CD8-positive, alpha-beta memory T cell (primary cell): ENCODE measurements around the gene SLMAP. TPM values are rescaled to one million over a fixed set of nuclear protein-coding genes. Genes with fewer than 3 reads are reported as not detected.

ENCODE experiments used
- CTCF ChIA-PET: fragments of 350-600 bp; sonication (Branson Sonifier 250); formaldehyde crosslinking; loops from one replicate; lab custom pipeline; 2021; ENCODE audit warnings: antibody characterized with exemption; lab: Charles Lee
- POLR2A ChIA-PET: fragments of 350-600 bp; sonication (Branson Sonifier 250); formaldehyde crosslinking; loops from one replicate; lab custom pipeline; 2021; ENCODE audit warnings: antibody characterized with exemption; lab: Charles Lee
- DNase-seq, 5 donors: peaks; one replicate each; pipeline versions ENCODE4 v3.0.0 to v3.0.0-alpha.2; 2020 to 2022; ENCODE audit warnings: mixed read lengths in 1 of 5
- H3K27ac ChIP-seq: one replicate; pipeline ENCODE4 v1.7.0; 2013; ENCODE audit warnings: low read depth, mild to moderate bottlenecking, low read length, moderate library complexity
- H3K27me3 ChIP-seq: 2 replicates; pipeline ENCODE4 v1.7.0; 2013; ENCODE audit warnings: low read length, mild to moderate bottlenecking; ENCODE audit not compliant: insufficient read depth, poor library complexity, severe bottlenecking
- H3K36me3 ChIP-seq: 2 replicates; pipeline ENCODE4 v1.7.0; 2013; ENCODE audit warnings: mild to moderate bottlenecking, low read length, moderate library complexity; ENCODE audit not compliant: insufficient read depth
- H3K4me1 ChIP-seq: 2 replicates; pipeline ENCODE4 v1.7.0; 2013; ENCODE audit warnings: mild to moderate bottlenecking, low read length, moderate library complexity; ENCODE audit not compliant: insufficient read depth
- H3K4me3 ChIP-seq: 2 replicates; pipeline ENCODE4 v1.7.0; 2013; ENCODE audit warnings: mild to moderate bottlenecking, low read length
- H3K9me3 ChIP-seq: 2 replicates; pipeline ENCODE4 v1.7.0; 2013; ENCODE audit warnings: mild to moderate bottlenecking, low read length
- H3K27ac Mint-ChIP-seq, 8 donors: one replicate each; pipeline ENCODE4 v1.8.0; 2020 to 2021; ENCODE audit warnings: mixed read lengths in 8 of 8, mild to moderate bottlenecking in 6 of 8, inconsistent platforms in 3 of 8, moderate library complexity in 3 of 8
- H3K27me3 Mint-ChIP-seq, 2 donors: one replicate each; pipeline ENCODE4 v1.8.0; 2020 to 2021; ENCODE audit warnings: mixed read lengths in 2 of 2, mild to moderate bottlenecking in 1 of 2, moderate library complexity in 1 of 2
- H3K36me3 Mint-ChIP-seq, 3 donors: one replicate each; pipeline ENCODE4 v1.8.0; 2020 to 2021; ENCODE audit warnings: mixed read lengths in 3 of 3, inconsistent platforms in 1 of 3, mild to moderate bottlenecking in 1 of 3
- H3K4me1 Mint-ChIP-seq, 3 donors: one replicate each; pipeline ENCODE4 v1.8.0; 2020 to 2021; ENCODE audit warnings: mixed read lengths in 3 of 3, inconsistent platforms in 1 of 3, mild to moderate bottlenecking in 1 of 3
- H3K4me3 Mint-ChIP-seq, 7 donors: one replicate each; pipeline ENCODE4 v1.8.0; 2020 to 2021; ENCODE audit warnings: mixed read lengths in 7 of 7, mild to moderate bottlenecking in 6 of 7, moderate library complexity in 4 of 7, inconsistent platforms in 2 of 7
- H3K9me3 Mint-ChIP-seq, 5 donors: one replicate each; pipeline ENCODE4 v1.8.0; 2020 to 2022; ENCODE audit warnings: mixed read lengths in 5 of 5, mild to moderate bottlenecking in 3 of 5, moderate library complexity in 2 of 5, inconsistent platforms in 1 of 5
- polyA plus RNA-seq: library from polyadenylated mRNA; unstranded; fragments of 300-500 nt; fragmentation: Illumina TruSeq; gene quantifications from one replicate; pipeline ENCODE4 v1.2.3, GENCODE V29; 2021
- total RNA-seq, 2 experiments: library from RNA; stranded (reverse); gene quantifications; one replicate each; pipeline ENCODE4 v1.2.3, GENCODE V29; 2021

The SLMAP gene
- total and polyA plus RNA-seq, 3 experiments from 2014 or later, result 26.7 to 57.8 (median 55.8) TPM

DNA sequence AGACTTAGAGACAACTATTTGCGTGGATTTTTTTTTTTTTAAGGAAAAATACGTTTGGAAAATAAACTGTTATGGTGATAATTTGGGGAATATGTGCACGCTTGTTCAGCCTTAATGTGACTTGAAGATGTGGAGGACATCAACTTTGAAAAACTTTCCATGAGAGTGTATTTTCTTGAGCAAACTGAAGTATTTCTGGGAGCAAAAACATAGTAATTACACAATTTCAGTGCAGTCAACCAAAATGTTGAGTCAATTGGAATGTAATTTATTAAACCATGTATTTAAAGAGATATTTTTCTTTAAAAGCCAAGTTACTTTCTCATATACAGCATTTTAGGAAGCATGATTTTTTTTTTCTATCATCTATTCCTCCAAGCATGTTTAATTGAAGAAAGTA lies 171.8 kb downstream of the SLMAP start:
- no peaks in the 10 kb centered on the region for H3K27me3 Mint-ChIP-seq
- no peaks in the 10 kb centered on the region for H3K9me3 ChIP-seq
- peaks cover 11 to 76% (median 28%) of the 10 kb centered on the region in 3 donors for H3K36me3 Mint-ChIP-seq
- H3K4me1 ChIP-seq, result no peaks in the 10 kb centered on the region
- DNase-seq, result no peak
- no peaks in the 10 kb centered on the region for H3K4me1 Mint-ChIP-seq
- no peaks in the 10 kb centered on the region for H3K9me3 Mint-ChIP-seq
- no peaks in the 10 kb centered on the region for H3K36me3 ChIP-seq
- ChIA-PET CTCF (no interaction called here), POLR2A (no interaction called here)
- H3K4me3 Mint-ChIP-seq, result no peak overlapping the region
- H3K4me3 ChIP-seq, result no peak overlapping the region
- no peaks in the 10 kb centered on the region for H3K27me3 ChIP-seq
- H3K27ac Mint-ChIP-seq, result peak overlapping the region in 1 of 8 donors; percentile 40
- no peak overlapping the region for H3K27ac ChIP-seq

DNA sequence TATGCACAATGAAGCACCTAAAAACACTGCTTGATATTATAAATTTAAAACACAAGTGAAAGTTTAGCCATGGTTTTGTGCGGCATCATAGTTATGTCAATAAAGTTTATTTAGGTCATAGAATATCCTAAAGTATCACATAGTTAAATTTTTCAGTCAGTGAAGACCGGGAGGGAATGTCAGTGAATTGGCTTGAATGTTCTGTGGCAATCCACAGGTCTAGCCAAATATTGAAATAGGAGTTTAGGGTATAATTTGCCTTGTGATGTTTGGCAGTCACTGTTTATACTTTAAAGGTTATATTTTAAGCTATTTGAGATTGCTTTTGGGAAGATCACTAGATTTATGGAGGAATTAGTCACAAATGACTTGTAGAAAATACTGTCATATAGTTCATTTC lies 172.4 kb downstream of the SLMAP start:
- Mint-ChIP-seq H3K27ac (no peak overlapping the region), H3K9me3 (no peaks in the 10 kb centered on the region), H3K36me3 (peaks cover 11 to 70% (median 27%) of the 10 kb centered on the region in 3 donors), H3K27me3 (no peaks in the 10 kb centered on the region), H3K4me3 (no peak overlapping the region), H3K4me1 (no peaks in the 10 kb centered on the region)
- ChIA-PET POLR2A (no interaction called here), CTCF (no interaction called here)
- no peaks in the 10 kb centered on the region for H3K27me3 ChIP-seq
- no peaks in the 10 kb centered on the region for H3K9me3 ChIP-seq
- H3K36me3 ChIP-seq, result no peaks in the 10 kb centered on the region
- no peaks in the 10 kb centered on the region for H3K4me1 ChIP-seq
- no peak overlapping the region for H3K27ac ChIP-seq
- H3K4me3 ChIP-seq, result no peak overlapping the region
- DNase-seq, result no peak

DNA sequence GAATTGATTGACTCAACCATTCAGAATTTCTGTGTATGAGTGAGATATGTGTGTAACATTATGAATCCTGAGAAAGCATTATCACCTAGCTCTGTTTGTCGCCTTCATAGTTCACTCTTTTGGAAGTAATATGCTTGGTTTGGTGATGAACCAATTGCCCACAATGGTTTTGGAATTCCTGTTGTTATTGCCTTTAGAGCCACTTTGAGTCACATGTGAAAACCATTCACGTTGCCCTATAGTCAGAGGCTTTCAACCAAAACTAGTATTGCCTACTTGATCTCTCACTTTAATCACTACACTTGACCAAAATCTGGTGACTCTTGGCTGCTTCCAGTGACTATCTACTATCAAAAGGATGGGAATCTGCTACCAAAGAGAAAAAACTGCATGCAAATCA lies 173.9 kb downstream of the SLMAP start:
- CTCF ChIA-PET, result no interaction called here
- peak overlapping the region in 1 of 8 donors; percentile 41 for H3K27ac Mint-ChIP-seq
- no peaks in the 10 kb centered on the region for H3K4me1 ChIP-seq

DNA sequence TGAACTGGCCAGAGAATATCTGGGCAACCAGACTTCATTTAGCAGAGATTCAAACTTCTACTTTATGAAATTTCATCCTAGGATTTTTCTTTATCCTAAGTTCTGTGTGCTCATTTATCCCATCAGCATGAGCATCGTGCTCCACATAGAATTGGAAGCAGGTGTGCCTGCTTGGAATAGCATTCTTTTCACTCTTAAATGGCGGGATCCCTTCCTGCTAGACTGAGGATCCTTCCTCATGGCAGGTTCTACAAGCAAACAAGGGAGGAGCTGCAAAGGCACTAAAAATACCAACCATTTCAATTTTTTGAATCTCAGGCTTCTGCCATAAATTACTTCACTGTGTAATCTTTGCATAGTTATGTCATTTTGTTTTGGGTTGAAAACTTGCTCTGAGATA lies 177.5 kb downstream of the SLMAP start:
- no peaks in the 10 kb centered on the region for H3K9me3 Mint-ChIP-seq
- no peak overlapping the region for H3K27ac Mint-ChIP-seq
- no peaks in the 10 kb centered on the region for H3K27me3 ChIP-seq
- no peaks in the 10 kb centered on the region for H3K4me1 Mint-ChIP-seq
- no peak for DNase-seq
- no peaks in the 10 kb centered on the region for H3K9me3 ChIP-seq
- ChIA-PET CTCF (no interaction called here), POLR2A (no interaction called here)
- H3K27me3 Mint-ChIP-seq, result no peaks in the 10 kb centered on the region
- no peak overlapping the region for H3K4me3 ChIP-seq
- no peaks in the 10 kb centered on the region for H3K36me3 ChIP-seq
- H3K36me3 Mint-ChIP-seq, result peaks cover 5 to 30% (median 8%) of the 10 kb centered on the region in 3 donors
- H3K27ac ChIP-seq, result no peak overlapping the region
- no peak overlapping the region for H3K4me3 Mint-ChIP-seq
- H3K4me1 ChIP-seq, result no peaks in the 10 kb centered on the region

More for the DNA sequence above, 173.9 kb downstream of the SLMAP start:
- POLR2A ChIA-PET, result no interaction called here
- no peak for DNase-seq
- Mint-ChIP-seq H3K4me3 (no peak overlapping the region), H3K4me1 (no peaks in the 10 kb centered on the region), H3K36me3 (peaks cover 11 to 60% (median 22%) of the 10 kb centered on the region in 3 donors), H3K27me3 (no peaks in the 10 kb centered on the region), H3K9me3 (no peaks in the 10 kb centered on the region)
- Histone ChIP-seq H3K36me3 (no peaks in the 10 kb centered on the region), H3K4me3 (no peak overlapping the region), H3K27me3 (no peaks in the 10 kb centered on the region), H3K9me3 (no peaks in the 10 kb centered on the region), H3K27ac (no peak overlapping the region)

DNA sequence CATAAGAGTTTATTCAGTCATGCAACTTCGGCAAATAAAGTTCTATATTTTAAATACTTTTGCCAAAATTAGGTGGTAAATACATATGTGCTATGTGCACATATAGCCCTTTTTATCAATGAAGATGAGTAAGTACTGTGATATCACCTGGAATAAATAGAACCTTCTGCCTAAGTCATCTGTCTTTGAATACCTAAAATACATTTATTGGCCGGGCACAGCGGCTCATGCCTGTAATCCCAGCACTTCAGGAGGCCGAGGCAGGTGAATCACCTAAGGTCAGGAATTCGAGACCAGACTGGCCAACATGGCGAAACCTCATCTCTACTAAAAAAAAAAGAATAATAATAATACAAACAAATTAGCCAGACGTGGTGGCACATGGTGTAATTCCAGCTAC lies 178.3 kb downstream of the SLMAP start:
- peaks cover 5 to 25% (median 8%) of the 10 kb centered on the region in 3 donors for H3K36me3 Mint-ChIP-seq
- Histone ChIP-seq H3K4me3 (no peak overlapping the region), H3K36me3 (no peaks in the 10 kb centered on the region), H3K27ac (no peak overlapping the region), H3K9me3 (no peaks in the 10 kb centered on the region), H3K4me1 (no peaks in the 10 kb centered on the region), H3K27me3 (no peaks in the 10 kb centered on the region)
- H3K27me3 Mint-ChIP-seq, result no peaks in the 10 kb centered on the region
- DNase-seq, result no peak
- H3K27ac Mint-ChIP-seq, result no peak overlapping the region
- CTCF ChIA-PET, result no interaction called here
- no peak overlapping the region for H3K4me3 Mint-ChIP-seq
- POLR2A ChIA-PET, result no interaction called here
- H3K9me3 Mint-ChIP-seq, result no peaks in the 10 kb centered on the region
- H3K4me1 Mint-ChIP-seq, result no peaks in the 10 kb centered on the region

DNA sequence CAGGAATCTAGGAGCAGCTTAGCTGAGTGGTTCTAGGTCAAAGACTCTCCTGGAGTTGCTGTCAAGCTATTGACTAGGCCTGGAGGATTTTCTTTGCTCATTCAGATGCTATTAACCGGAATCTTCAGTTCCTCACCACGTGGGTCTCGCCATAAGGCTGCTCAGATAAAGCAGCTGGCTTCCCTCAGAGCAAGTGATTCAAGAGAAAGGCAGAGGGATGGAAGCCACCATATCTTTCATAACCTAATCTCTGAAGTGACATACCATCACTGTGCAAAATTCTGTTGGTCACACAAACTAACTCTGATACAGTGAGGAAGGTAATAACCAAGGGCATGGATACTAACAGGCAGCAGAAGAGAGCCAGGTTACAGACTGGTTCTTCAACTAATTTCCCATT lies 179.4 kb downstream of the SLMAP start:
- H3K4me3 ChIP-seq, result no peak overlapping the region
- no peaks in the 10 kb centered on the region for H3K27me3 ChIP-seq
- DNase-seq, result no peak
- no peaks in the 10 kb centered on the region for H3K36me3 ChIP-seq
- POLR2A ChIA-PET, result no interaction called here
- no peaks in the 10 kb centered on the region for H3K9me3 ChIP-seq
- Mint-ChIP-seq H3K4me3 (no peak overlapping the region), H3K36me3 (peaks cover 5 to 18% (median 8%) of the 10 kb centered on the region in 3 donors), H3K9me3 (no peaks in the 10 kb centered on the region), H3K4me1 (no peaks in the 10 kb centered on the region), H3K27me3 (no peaks in the 10 kb centered on the region), H3K27ac (no peak overlapping the region)
- no peak overlapping the region for H3K27ac ChIP-seq
- no peaks in the 10 kb centered on the region for H3K4me1 ChIP-seq
- CTCF ChIA-PET, result no interaction called here

DNA sequence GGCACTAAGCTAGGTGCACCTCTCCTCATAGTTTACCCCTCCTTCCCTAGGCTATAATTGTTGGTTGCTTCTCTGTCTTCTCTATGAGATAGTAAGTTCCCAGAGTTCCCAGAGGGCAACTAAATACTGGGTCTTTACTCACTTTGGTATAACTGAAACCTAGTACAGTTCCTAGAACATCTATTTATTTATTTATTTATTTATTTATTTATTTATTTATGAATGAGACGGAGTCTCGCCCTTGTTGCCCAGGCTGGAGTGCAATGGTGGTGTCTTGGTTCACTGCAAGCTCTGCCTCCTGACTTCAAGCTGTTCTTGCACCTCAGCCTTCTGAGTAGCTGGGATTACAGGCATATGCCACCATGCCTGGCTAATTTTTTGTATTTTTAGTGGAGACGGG lies 181.0 kb downstream of the SLMAP start:
- ChIA-PET POLR2A (no interaction called here), CTCF (no interaction called here)
- H3K4me3 ChIP-seq, result no peak overlapping the region
- H3K27me3 ChIP-seq, result no peaks in the 10 kb centered on the region
- Mint-ChIP-seq H3K4me1 (no peaks in the 10 kb centered on the region), H3K9me3 (peaks cover 0 to 7% (median 2%) of the 10 kb centered on the region in 5 donors), H3K4me3 (no peak overlapping the region), H3K36me3 (peaks cover 2 to 9% (median 6%) of the 10 kb centered on the region in 3 donors), H3K27ac (peak overlapping the region in 1 of 8 donors; percentile 67), H3K27me3 (no peaks in the 10 kb centered on the region)
- H3K4me1 ChIP-seq, result no peaks in the 10 kb centered on the region
- no peaks in the 10 kb centered on the region for H3K9me3 ChIP-seq
- no peaks in the 10 kb centered on the region for H3K36me3 ChIP-seq
- DNase-seq, result no peak
- H3K27ac ChIP-seq, result no peak overlapping the region

DNA sequence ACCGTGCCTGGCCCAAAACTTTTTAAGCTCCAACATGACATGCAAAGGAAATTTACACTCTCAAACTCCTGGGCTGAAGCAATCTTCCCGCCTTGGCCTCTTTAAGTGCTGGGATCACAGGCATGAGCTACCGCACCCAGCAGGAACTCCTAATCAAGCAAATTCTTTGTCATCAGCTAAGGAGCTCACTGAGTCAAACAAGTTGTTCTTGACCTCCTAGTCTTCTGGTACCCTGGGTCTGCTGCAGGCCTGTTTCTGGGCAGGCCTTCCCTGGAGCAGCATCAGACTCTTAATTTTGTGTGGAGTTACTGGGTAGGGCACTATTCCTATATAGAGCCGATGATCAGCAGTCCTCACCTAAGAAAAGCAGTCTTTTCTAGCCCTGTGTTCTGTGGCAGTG lies 183.7 kb downstream of the SLMAP start:
- Histone ChIP-seq H3K4me1 (no peaks in the 10 kb centered on the region), H3K36me3 (no peaks in the 10 kb centered on the region), H3K4me3 (no peak overlapping the region), H3K27ac (no peak overlapping the region), H3K9me3 (no peaks in the 10 kb centered on the region), H3K27me3 (no peaks in the 10 kb centered on the region)
- Mint-ChIP-seq H3K4me3 (no peak overlapping the region), H3K36me3 (no peaks in the 10 kb centered on the region), H3K4me1 (no peaks in the 10 kb centered on the region), H3K27ac (no peak overlapping the region), H3K9me3 (peaks cover 0 to 7% (median 2%) of the 10 kb centered on the region in 5 donors), H3K27me3 (no peaks in the 10 kb centered on the region)
- no peak for DNase-seq
- ChIA-PET CTCF (no interaction called here), POLR2A (no interaction called here)

DNA sequence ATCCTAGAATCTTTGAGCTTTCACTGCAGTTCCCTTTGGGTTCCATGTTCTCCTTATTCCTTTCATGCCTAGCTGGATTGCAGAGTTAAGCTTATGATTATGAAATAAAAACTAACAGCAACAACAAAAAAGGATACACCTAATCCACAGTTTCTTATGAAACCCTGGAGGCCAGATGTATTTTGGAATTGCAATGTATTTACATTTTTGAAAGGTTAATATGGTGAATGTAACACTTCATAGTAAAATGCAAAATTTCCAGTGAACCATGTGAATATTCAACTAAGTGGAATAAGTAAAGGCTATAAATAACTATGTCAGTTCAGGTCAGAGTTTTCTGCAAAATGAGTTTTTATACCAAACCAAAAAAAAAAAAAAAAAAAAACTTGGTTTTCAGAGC lies 186.3 kb downstream of the SLMAP start:
- POLR2A ChIA-PET, result interaction anchor here (0.7 kb wide), 1 partner anchor 277 kb away, joined by 11 read pairs; no protein-coding TSS in a partner anchor
- Histone ChIP-seq H3K4me3 (no peak overlapping the region), H3K4me1 (no peaks in the 10 kb centered on the region), H3K9me3 (no peaks in the 10 kb centered on the region), H3K27ac (no peak overlapping the region), H3K27me3 (no peaks in the 10 kb centered on the region), H3K36me3 (no peaks in the 10 kb centered on the region)
- Mint-ChIP-seq H3K4me3 (no peak overlapping the region), H3K36me3 (no peaks in the 10 kb centered on the region), H3K4me1 (no peaks in the 10 kb centered on the region), H3K27ac (no peak overlapping the region), H3K9me3 (peaks cover 0 to 7% (median 2%) of the 10 kb centered on the region in 5 donors), H3K27me3 (peaks cover 0 to under 1% of the 10 kb centered on the region in 2 donors)
- CTCF ChIA-PET, result no interaction called here
- DNase-seq, result no peak
